ENCODE results near the gene TNFSF13.

DNA sequence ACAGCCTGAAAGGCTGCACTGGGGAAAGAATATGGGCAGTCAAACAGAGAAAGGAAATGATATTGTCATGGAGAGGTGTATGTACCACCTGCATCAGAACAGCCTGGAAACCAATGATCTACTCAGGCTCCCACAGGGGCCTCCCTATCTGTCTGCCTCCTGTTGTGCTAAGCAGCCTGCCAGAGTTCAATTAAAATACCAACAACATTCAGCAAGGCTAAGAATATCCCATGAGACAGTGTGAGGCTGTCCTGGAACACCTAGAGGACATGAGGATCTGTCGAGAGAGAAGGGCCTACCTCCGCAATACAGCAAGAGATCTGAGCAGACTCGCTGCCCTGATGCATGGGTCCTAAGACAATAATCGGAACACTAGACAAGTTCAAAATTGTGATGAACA is 47.7 kb downstream of the TNFSF13 start:
- TF ChIP-seq, protein P1, sequence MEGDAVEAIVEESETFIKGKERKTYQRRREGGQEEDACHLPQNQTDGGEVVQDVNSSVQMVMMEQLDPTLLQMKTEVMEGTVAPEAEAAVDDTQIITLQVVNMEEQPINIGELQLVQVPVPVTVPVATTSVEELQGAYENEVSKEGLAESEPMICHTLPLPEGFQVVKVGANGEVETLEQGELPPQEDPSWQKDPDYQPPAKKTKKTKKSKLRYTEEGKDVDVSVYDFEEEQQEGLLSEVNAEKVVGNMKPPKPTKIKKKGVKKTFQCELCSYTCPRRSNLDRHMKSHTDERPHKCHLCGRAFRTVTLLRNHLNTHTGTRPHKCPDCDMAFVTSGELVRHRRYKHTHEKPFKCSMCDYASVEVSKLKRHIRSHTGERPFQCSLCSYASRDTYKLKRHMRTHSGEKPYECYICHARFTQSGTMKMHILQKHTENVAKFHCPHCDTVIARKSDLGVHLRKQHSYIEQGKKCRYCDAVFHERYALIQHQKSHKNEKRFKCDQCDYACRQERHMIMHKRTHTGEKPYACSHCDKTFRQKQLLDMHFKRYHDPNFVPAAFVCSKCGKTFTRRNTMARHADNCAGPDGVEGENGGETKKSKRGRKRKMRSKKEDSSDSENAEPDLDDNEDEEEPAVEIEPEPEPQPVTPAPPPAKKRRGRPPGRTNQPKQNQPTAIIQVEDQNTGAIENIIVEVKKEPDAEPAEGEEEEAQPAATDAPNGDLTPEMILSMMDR (IDR thresholded peaks at IDR 0.05): no peak
- TF ChIP-seq EZH2 (IDR thresholded peaks at IDR 0.05; ENCODE audit: borderline replicate concordance, insufficient read depth, low read depth, low read length, poor library complexity, severe bottlenecking): no peak
